ENCODE measurements around the gene PPP1R13B. TPM values are rescaled to one million over a fixed set of nuclear protein-coding genes. Genes with fewer than 3 reads are reported as not detected.

Gene PPP1R13B
- total and polyA plus RNA-seq, 12 donors, result 21.6 to 124 (median 75.5) TPM

DNA sequence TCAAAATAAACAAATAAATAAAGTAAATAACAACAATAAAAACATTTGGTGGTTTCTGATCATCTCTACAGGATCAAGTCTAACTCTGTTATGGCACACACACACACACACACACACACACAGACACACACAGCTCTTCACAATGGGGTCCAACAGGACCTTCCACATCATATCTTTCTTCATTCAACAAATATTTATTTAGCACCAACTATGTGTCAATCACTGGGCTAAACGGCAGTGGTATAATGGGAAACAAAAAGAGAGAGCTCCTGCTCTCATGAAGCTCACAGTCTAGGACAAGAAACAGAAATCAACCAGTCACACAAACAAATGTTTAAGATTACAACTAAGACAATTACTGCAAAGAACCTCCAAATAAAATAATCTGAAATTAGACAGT, 9.3 kb downstream of the PPP1R13B start:
- DNase-seq (no peak), ATAC-seq (no peak)
- H3K4me3 ChIP-seq, result no peak overlapping the region
- no peak overlapping the region for H3K27ac ChIP-seq
- H3K4me1 ChIP-seq, result peaks cover 0 to 81% (median 45%) of the 10 kb centered on the region in 9 donors
- WGBS, 2 donors, result 19 to 39% methylated on average over 1 of the region's 1 CpG
- H3K27me3 ChIP-seq, result no peaks in the 10 kb centered on the region
- peaks cover 0 to 8% (median 0%) of the 10 kb centered on the region in 9 donors for H3K36me3 ChIP-seq
- H3K9me3 ChIP-seq, result no peaks in the 10 kb centered on the region
- intact Hi-C loops (cut with DNase I), result no loop called here
- TF ChIP-seq, protein P1, sequence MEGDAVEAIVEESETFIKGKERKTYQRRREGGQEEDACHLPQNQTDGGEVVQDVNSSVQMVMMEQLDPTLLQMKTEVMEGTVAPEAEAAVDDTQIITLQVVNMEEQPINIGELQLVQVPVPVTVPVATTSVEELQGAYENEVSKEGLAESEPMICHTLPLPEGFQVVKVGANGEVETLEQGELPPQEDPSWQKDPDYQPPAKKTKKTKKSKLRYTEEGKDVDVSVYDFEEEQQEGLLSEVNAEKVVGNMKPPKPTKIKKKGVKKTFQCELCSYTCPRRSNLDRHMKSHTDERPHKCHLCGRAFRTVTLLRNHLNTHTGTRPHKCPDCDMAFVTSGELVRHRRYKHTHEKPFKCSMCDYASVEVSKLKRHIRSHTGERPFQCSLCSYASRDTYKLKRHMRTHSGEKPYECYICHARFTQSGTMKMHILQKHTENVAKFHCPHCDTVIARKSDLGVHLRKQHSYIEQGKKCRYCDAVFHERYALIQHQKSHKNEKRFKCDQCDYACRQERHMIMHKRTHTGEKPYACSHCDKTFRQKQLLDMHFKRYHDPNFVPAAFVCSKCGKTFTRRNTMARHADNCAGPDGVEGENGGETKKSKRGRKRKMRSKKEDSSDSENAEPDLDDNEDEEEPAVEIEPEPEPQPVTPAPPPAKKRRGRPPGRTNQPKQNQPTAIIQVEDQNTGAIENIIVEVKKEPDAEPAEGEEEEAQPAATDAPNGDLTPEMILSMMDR (IDR thresholded peaks at IDR 0.05), result no peak

DNA sequence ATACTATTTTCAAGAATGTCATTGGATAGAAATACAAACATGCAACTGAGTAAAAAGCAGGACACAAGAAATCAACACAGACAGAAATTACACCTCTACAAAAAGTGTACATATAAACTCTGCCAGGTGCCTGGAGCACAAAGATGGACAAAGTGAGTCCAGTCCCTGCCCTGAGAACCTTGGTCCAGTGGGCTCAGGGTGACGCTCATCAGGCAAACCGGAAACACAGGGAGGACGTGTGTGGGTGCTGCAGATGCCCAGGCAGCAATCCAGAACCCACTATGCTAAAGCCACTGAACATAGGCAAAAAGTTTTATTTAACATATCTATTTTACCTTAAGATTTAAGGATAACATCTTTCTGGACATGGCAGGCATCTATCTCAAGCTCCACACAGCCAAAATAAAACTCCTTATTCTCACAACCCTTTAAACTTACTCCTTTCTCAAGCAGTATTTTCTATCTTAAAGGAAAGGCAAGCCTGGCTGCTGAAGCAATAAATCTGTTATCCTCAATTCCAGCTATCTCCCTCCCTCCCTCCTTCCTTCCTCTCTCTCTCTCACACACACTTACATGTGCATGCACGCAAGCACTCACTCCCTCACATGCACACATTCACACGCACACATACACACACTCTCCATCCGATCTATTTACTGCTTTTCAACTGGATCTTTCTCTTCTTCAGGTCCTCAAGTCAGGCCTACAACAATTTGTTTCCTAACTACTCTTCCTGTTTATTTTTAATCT, 10.2 kb downstream of the PPP1R13B start:
- ATAC-seq, result no peak

DNA sequence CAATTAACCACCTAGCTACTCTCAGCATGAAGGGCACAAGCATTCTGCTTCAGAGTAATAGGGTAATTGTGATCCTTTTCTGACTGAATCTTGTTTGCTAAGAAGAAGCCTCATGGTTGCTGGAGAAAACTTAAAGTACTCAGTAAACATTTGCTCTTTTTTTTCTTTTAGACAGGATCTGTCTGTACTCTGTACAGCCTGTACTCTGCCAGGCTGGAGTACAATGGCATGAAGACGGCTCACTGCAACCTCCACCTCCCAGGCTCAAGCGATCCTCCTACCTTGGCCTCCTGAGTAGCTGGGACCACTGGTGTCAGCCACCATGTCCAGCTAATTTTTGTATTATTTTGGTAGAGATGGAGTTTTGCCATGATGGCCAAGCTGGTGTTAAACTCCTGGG, 12.4 kb downstream of the PPP1R13B start:
- H3K4me3 ChIP-seq, result no peak overlapping the region
- H3K27me3 ChIP-seq, result no peaks in the 10 kb centered on the region
- no peak for ATAC-seq
- intact Hi-C loops (cut with DNase I), result no loop called here
- no peak overlapping the region for H3K27ac ChIP-seq
- peaks cover 5 to 75% (median 34%) of the 10 kb centered on the region in 9 donors for H3K4me1 ChIP-seq
- WGBS, 2 donors, result 96 to 98% methylated on average over 2 of the region's 2 CpGs
- no peaks in the 10 kb centered on the region for H3K36me3 ChIP-seq
- TF ChIP-seq, protein P1 (IDR thresholded peaks at IDR 0.05), result no peak
- H3K9me3 ChIP-seq, result no peaks in the 10 kb centered on the region
- no peak for DNase-seq

More for the DNA sequence above, 10.2 kb downstream of the PPP1R13B start:
- peak overlapping the region in 2 of 10 donors; percentile 17 to 19 for H3K27ac ChIP-seq
- no peaks in the 10 kb centered on the region for H3K9me3 ChIP-seq
- TF ChIP-seq, protein P1 (IDR thresholded peaks at IDR 0.05), result no peak
- no peaks in the 10 kb centered on the region for H3K36me3 ChIP-seq
- 29% methylated on average over 6 of the region's 6 CpGs for WGBS, 2 donors
- H3K4me3 ChIP-seq, result no peak overlapping the region
- intact Hi-C loops (cut with DNase I), result no loop called here
- no peaks in the 10 kb centered on the region for H3K27me3 ChIP-seq
- no peak for DNase-seq
- peaks cover 0 to 77% (median 45%) of the 10 kb centered on the region in 9 donors for H3K4me1 ChIP-seq

DNA sequence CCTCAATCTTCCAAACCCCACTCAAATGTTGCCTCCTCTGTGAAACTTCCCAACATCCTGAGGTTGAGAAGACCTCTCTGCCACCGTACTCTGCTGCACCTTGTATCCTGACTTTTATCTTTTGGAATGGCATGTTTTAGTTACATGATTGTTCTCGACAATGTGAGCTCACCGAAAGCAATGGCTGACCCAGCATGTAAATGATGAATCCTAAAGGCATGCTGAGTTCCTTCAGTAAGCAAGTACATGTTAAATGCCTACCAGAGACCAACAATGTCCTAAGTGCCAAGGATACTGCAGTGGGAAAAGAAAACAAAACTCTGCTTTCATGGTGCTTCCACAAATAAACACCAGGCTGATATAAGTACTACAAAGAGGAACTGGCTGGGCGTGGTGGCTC, 13.7 kb downstream of the PPP1R13B start:
- no peak for ATAC-seq
- 51 to 66% methylated on average over 4 of the region's 4 CpGs for WGBS, 2 donors
- Histone ChIP-seq H3K4me3 (no peak overlapping the region), H3K36me3 (no peaks in the 10 kb centered on the region), H3K4me1 (peaks cover 5 to 75% (median 28%) of the 10 kb centered on the region in 9 donors), H3K27ac (peak overlapping the region in 1 of 10 donors; percentile 2), H3K27me3 (no peaks in the 10 kb centered on the region), H3K9me3 (no peaks in the 10 kb centered on the region)
- intact Hi-C loops (cut with DNase I), result no loop called here
- TF ChIP-seq, protein P1 (IDR thresholded peaks at IDR 0.05), result no peak
- DNase-seq, result no peak
